Measurements from ENCODE around the gene IMP4. TPM values are rescaled to one million over a fixed set of nuclear protein-coding genes. Genes with fewer than 3 reads are reported as not detected.

The IMP4 gene
- total RNA-seq, 1 experiment from 2014 or later, result 89.2 TPM

DNA sequence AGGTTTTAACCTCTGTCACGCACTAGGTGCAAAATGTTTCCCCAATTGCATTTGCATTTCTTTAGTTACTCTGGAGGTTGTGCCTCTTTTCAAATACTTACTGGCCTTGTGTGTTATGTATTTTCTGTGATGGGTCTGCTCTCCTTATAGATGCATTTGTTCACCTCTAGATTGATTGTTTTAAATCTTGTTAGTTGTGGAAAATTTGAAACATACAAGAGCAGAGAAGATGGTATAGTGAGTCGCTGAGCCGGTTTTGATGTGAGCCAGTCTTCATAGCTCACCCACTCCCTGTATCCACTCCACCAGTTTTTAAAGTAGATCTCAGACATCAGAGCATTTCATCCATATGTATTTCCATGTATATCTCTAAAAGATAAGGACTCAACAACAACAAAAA lies 6.5 kb downstream of the IMP4 start (continued):
- no peak for TF ChIP-seq ZNF423 (CRISPR knock-in tag; IDR thresholded peaks at IDR 0.05)
- TF ChIP-seq GTF2I (CRISPR knock-in tag; conservative IDR thresholded peaks at IDR 0.05), result no peak
- no peak for TF ChIP-seq OVOL2 (CRISPR knock-in tag; IDR thresholded peaks at IDR 0.05; ENCODE audit: borderline replicate concordance)

GRCh38 chr2:130351711-130352110 lies 9.0 kb downstream of the IMP4 start:
- DNase-seq (ENCODE audit: low spot score) (no peak), ATAC-seq (no peak)
- Mint-ChIP-seq H3K9me3 (no peaks in the 10 kb centered on the region), H3K27me3 (ENCODE audit: low read depth) (peaks cover 27% of the 10 kb centered on the region), H3K4me1 (peaks cover 17% of the 10 kb centered on the region), H3K36me3 (peaks cover 27% of the 10 kb centered on the region), H3K27ac (0 out of 2 replicates have a peak overlapping the region, but pooled peaks have one; percentile 60), H3K4me3 (no peak overlapping the region)
- TF ChIP-seq ZNF396 (CRISPR knock-in tag; IDR thresholded peaks at IDR 0.05; ENCODE audit: borderline replicate concordance), result no peak
- ChIA-PET CTCF (interaction anchor here (0.6 to 2.0 kb wide), 4 partner anchors 9 to 192 kb away, joined by 3 to 10 read pairs (median 6); partner anchors contain the start of genes IMP4 and SMPD4), POLR2A (no interaction called here)

- CTCF ChIA-PET, result interaction anchor here (1.5 to 2.0 kb wide), 2 partner anchors 10 to 64 kb away, joined by 7 to 10 read pairs; partner anchors contain the start of gene IMP4
- H3K27ac Mint-ChIP-seq, result no peak overlapping the region
These were observed 9.5 kb downstream of the IMP4 start for GRCh38 chr2:130352237-130352636.

DNA sequence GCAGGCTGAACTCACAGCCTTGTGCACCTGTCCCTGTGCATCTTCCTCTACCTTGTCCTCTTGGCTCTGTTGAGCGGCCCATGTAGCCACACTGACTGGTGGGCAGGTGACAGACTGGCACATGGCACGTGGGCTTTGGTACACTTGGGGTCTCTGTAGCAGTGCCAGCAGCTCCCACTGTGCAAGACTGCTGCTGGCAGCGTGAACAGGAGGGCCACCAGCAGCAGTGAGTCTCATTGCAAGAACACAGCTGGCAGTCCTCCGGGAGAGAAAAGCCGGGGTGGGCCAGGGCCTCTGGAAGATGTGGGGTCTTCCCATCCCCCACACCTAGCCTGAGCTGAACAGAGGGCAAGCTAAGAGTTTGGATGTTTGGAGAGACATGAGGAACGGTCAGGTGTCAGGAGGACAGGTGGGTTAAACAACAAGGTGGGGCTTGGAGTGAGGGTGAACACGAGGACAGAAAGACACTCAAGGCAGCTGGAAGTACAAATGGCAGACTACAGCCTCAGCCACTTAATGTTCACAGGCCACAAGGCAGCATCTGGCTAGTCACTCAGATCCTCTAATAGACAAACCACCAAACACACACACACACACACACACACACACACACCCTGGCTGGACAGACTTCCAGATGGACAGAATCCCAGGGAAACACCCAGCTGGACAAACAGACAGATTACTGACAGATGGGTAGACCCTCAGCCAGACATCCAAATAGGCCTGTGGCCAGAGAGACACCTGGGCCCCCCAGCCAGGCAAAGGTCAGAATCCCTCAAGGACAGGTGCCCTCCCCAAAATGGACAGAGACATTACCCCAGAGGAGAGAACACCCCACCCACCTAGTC lies 10.8 kb downstream of the IMP4 start:
- TF ChIP-seq ZNF263 (CRISPR knock-in tag; IDR thresholded peaks at IDR 0.05; ENCODE audit: low read depth), result no peak
- no peak for TF ChIP-seq ZBTB21 (CRISPR knock-in tag; IDR thresholded peaks at IDR 0.05; ENCODE audit: borderline replicate concordance)
- TF ChIP-seq, protein P1, sequence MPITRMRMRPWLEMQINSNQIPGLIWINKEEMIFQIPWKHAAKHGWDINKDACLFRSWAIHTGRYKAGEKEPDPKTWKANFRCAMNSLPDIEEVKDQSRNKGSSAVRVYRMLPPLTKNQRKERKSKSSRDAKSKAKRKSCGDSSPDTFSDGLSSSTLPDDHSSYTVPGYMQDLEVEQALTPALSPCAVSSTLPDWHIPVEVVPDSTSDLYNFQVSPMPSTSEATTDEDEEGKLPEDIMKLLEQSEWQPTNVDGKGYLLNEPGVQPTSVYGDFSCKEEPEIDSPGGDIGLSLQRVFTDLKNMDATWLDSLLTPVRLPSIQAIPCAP (CRISPR knock-in tag; IDR thresholded peaks at IDR 0.05), result no peak
- no peak for TF ChIP-seq E2F5 (CRISPR knock-in tag; IDR thresholded peaks at IDR 0.05)
- no peak for TF ChIP-seq JUN (CRISPR knock-in tag; IDR thresholded peaks at IDR 0.05)
- TF ChIP-seq TEAD1 (CRISPR knock-in tag; IDR thresholded peaks at IDR 0.05), result no peak
- no peak for TF ChIP-seq PRRX2 (CRISPR knock-in tag; IDR thresholded peaks at IDR 0.05)
- no peak for TF ChIP-seq ZNF423 (CRISPR knock-in tag; IDR thresholded peaks at IDR 0.05)
- TF ChIP-seq CREB1 (CRISPR knock-in tag; IDR thresholded peaks at IDR 0.05), result no peak
- no peak for TF ChIP-seq TEAD4 (CRISPR knock-in tag; IDR thresholded peaks at IDR 0.05)
- TF ChIP-seq CREM (CRISPR knock-in tag; IDR thresholded peaks at IDR 0.05), result no peak
- no peak for TF ChIP-seq ZMAT4 (CRISPR knock-in tag; IDR thresholded peaks at IDR 0.05)
- no peak for TF ChIP-seq ZNF232 (CRISPR knock-in tag; IDR thresholded peaks at IDR 0.05)
- no peak for TF ChIP-seq ZNF138 (CRISPR knock-in tag; conservative IDR thresholded peaks at IDR 0.05)
- TF ChIP-seq, protein P2, sequence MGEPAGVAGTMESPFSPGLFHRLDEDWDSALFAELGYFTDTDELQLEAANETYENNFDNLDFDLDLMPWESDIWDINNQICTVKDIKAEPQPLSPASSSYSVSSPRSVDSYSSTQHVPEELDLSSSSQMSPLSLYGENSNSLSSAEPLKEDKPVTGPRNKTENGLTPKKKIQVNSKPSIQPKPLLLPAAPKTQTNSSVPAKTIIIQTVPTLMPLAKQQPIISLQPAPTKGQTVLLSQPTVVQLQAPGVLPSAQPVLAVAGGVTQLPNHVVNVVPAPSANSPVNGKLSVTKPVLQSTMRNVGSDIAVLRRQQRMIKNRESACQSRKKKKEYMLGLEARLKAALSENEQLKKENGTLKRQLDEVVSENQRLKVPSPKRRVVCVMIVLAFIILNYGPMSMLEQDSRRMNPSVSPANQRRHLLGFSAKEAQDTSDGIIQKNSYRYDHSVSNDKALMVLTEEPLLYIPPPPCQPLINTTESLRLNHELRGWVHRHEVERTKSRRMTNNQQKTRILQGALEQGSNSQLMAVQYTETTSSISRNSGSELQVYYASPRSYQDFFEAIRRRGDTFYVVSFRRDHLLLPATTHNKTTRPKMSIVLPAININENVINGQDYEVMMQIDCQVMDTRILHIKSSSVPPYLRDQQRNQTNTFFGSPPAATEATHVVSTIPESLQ (CRISPR knock-in tag; IDR thresholded peaks at IDR 0.05), result no peak
- TF ChIP-seq SOX15 (CRISPR knock-in tag; IDR thresholded peaks at IDR 0.05), result no peak
- no peak for TF ChIP-seq SP1 (CRISPR knock-in tag; conservative IDR thresholded peaks at IDR 0.05)
- POLR2A ChIA-PET, result interaction anchor here (0.6 to 1.3 kb wide), 2 partner anchors 12 to 21 kb away, joined by 3 read pairs; a partner anchor contains a TSS
- CTCF ChIA-PET, result interaction anchor here (1.3 to 3.6 kb wide), 3 partner anchors 20 to 65 kb away, joined by 3 to 13 read pairs (median 10); no protein-coding TSS in a partner anchor
- ATAC-seq (no peak), DNase-seq (ENCODE audit: low spot score) (no peak)
- H3K27me3 Mint-ChIP-seq (ENCODE audit: low read depth), result peaks cover 32% of the 10 kb centered on the region
- peaks cover 9% of the 10 kb centered on the region for H3K36me3 Mint-ChIP-seq
- H3K27ac Mint-ChIP-seq, result no peak overlapping the region
- H3K9me3 Mint-ChIP-seq, result no peaks in the 10 kb centered on the region
- no peak overlapping the region for H3K4me3 Mint-ChIP-seq
- peaks cover 17% of the 10 kb centered on the region for H3K4me1 Mint-ChIP-seq

More at GRCh38 chr2:130352237-130352636, 9.5 kb downstream of the IMP4 start:
- H3K27me3 Mint-ChIP-seq (ENCODE audit: low read depth), result peaks cover 32% of the 10 kb centered on the region
- no peak overlapping the region for H3K4me3 Mint-ChIP-seq
- ATAC-seq, result no peak
- peaks cover 21% of the 10 kb centered on the region for H3K36me3 Mint-ChIP-seq
- H3K9me3 Mint-ChIP-seq, result no peaks in the 10 kb centered on the region
- TF ChIP-seq NFATC4 (CRISPR knock-in tag; IDR thresholded peaks at IDR 0.05) (no peak), EMX1 (CRISPR knock-in tag; IDR thresholded peaks at IDR 0.05) (no peak), NR2C2 (CRISPR knock-in tag; IDR thresholded peaks at IDR 0.05) (no peak)
- POLR2A ChIA-PET, result no interaction called here
- no peak for DNase-seq (ENCODE audit: low spot score)
- peaks cover 17% of the 10 kb centered on the region for H3K4me1 Mint-ChIP-seq

Measured in WTC11 (cell line).